ENCODE results near the gene HDAC9. TPM values are rescaled to one million over a fixed set of nuclear protein-coding genes. Genes with fewer than 3 reads are reported as not detected.

HDAC9 gene
- total and polyA plus RNA-seq, 2 of the 13 experiments (the other 11 are each of a cell fraction or from before 2014, with no cell fraction given) = 0.05 to 0.07 TPM

GRCh38 chr7:18936265-18936664 is 440.7 kb downstream of the HDAC9 start:
- Histone ChIP-seq H3K27me3 (ENCODE audit: control insufficient read depth in 1 of 2, insufficient read depth in 2 of 2, low read length in 2 of 2) (no peaks in the 10 kb centered on the region), H3K36me3 (replicated peaks in 1 of 2; ENCODE audit: control insufficient read depth in 1 of 2, insufficient read depth in 2 of 2, low read length in 2 of 2) (no peaks in the 10 kb centered on the region), H3K4me1 (ENCODE audit: insufficient read depth, low read length) (no peaks in the 10 kb centered on the region), H3K27ac (ENCODE audit: extremely low read length, insufficient read depth, low read length) (no peak overlapping the region), H3K79me2 (ENCODE audit: insufficient read depth, low read length) (no peaks in the 10 kb centered on the region), H4K20me1 (ENCODE audit: insufficient read depth, low read length) (no peaks in the 10 kb centered on the region), H3K9ac (ENCODE audit: insufficient read depth, low read depth, low read length) (no peak overlapping the region), H3K4me2 (ENCODE audit: low read depth, low read length) (no peak overlapping the region), H2AFZ (ENCODE audit: low read length) (no peak overlapping the region), H3K4me3 (replicated peaks in 1 of 3; ENCODE audit: insufficient read depth in 1 of 3, low read depth in 2 of 3, low read length in 3 of 3) (no peak overlapping the region), H3K9me3 (ENCODE audit: low read length) (peaks cover 78% of the 10 kb centered on the region)
- DNase-seq (ENCODE audit: low spot score) (no peak), FAIRE-seq (no peak), ATAC-seq (no peak)
- POLR2A ChIA-PET = no interaction called here
- BruUV-seq (replicated peaks) = no TSS peak
- intact Hi-C loops (cut with micrococcal nuclease; ENCODE audit: unreplicated experiment) (no loop called here), in situ Hi-C loops (cut with HindIII; ENCODE audit: extremely low pct_ligation_motif_present, low pct_unique_long_range_greater_than_20kb) (no loop called here)
- CTCF ChIA-PET (ENCODE audit: low intra/inter-chr PET ratio, low total read pairs) = no interaction called here
- TF ChIP-seq RNF219 (CRISPR knock-in tag; IDR thresholded peaks at IDR 0.05) = no peak
- TF ChIP-seq MAFF (IDR thresholded peaks at IDR 0.05; ENCODE audit: low read depth, low read length) = peak; percentile 12; the same call in 1 of the 2 replicates

- intact Hi-C loops (cut with micrococcal nuclease; ENCODE audit: unreplicated experiment) (no loop called here), in situ Hi-C loops (cut with HindIII; ENCODE audit: extremely low pct_ligation_motif_present, low pct_unique_long_range_greater_than_20kb) (no loop called here)
- BruUV-seq (replicated peaks) = no TSS peak
- no peak overlapping the region for H3K4me3 ChIP-seq (replicated peaks in 1 of 3; ENCODE audit: insufficient read depth in 1 of 3, low read depth in 2 of 3, low read length in 3 of 3)
- CTCF ChIA-PET (ENCODE audit: low intra/inter-chr PET ratio, low total read pairs) = no interaction called here
- DNase-seq (ENCODE audit: low spot score) (no peak), FAIRE-seq (no peak), ATAC-seq (no peak)
- H3K4me1 ChIP-seq (ENCODE audit: insufficient read depth, low read length) = no peaks in the 10 kb centered on the region
- H3K4me2 ChIP-seq (ENCODE audit: low read depth, low read length) = no peak overlapping the region
- no peaks in the 10 kb centered on the region for H3K36me3 ChIP-seq (replicated peaks in 1 of 2; ENCODE audit: control insufficient read depth in 1 of 2, insufficient read depth in 2 of 2, low read length in 2 of 2)
- H3K27me3 ChIP-seq (ENCODE audit: control insufficient read depth in 1 of 2, insufficient read depth in 2 of 2, low read length in 2 of 2) = no peaks in the 10 kb centered on the region
- peaks cover 75% of the 10 kb centered on the region for H3K9me3 ChIP-seq (ENCODE audit: low read length)
- no peak overlapping the region for H3K9ac ChIP-seq (ENCODE audit: insufficient read depth, low read depth, low read length)
- no peak overlapping the region for H2AFZ ChIP-seq (ENCODE audit: low read length)
- H3K27ac ChIP-seq (ENCODE audit: extremely low read length, insufficient read depth, low read length) = no peak overlapping the region
- H3K79me2 ChIP-seq (ENCODE audit: insufficient read depth, low read length) = no peaks in the 10 kb centered on the region
- no peaks in the 10 kb centered on the region for H4K20me1 ChIP-seq (ENCODE audit: insufficient read depth, low read length)
- POLR2A ChIA-PET = no interaction called here
- 2% methylated on average over 2 of the region's 2 CpGs for WGBS (ENCODE audit: low lambda C conversion rate)
- no peak for TF ChIP-seq ZNF75D (CRISPR knock-in tag; IDR thresholded peaks at IDR 0.05; ENCODE audit: borderline replicate concordance)
- no peak for TF ChIP-seq ZNF496 (CRISPR knock-in tag; IDR thresholded peaks at IDR 0.05; ENCODE audit: insufficient replicate concordance)
- TF ChIP-seq ZNF160 (CRISPR knock-in tag; IDR thresholded peaks at IDR 0.05) = no peak
- no peak for TF ChIP-seq GRHL1 (CRISPR knock-in tag; conservative IDR thresholded peaks at IDR 0.05)
- TF ChIP-seq ZFP82 (CRISPR knock-in tag; IDR thresholded peaks at IDR 0.05; ENCODE audit: borderline replicate concordance) = no peak
- no peak for TF ChIP-seq ZFAT (CRISPR knock-in tag; conservative IDR thresholded peaks at IDR 0.05)
- TF ChIP-seq ZMYM2 (CRISPR knock-in tag; IDR thresholded peaks at IDR 0.05) = no peak
- no peak for TF ChIP-seq ZNF672 (CRISPR knock-in tag; IDR thresholded peaks at IDR 0.05)
Observed at GRCh38 chr7:18939771-18940592, 444.4 kb downstream of the HDAC9 start.
